HG02870 (cell line): Measurements from ENCODE around the gene TBCD.

Experiments
- ATAC-seq: cut with Tn5 transposase; IDR thresholded peaks from one replicate; pipeline ENCODE4 v1.9.1; 2021; ENCODE audit warnings: mild to moderate bottlenecking, moderate library complexity; ENCODE audit not compliant: unreplicated experiment

TBCD gene

GRCh38 chr17:82868715-82869131, 116.9 kb downstream of the TBCD start:
- ATAC-seq: no peak

GRCh38 chr17:82869536-82869935, 117.7 kb downstream of the TBCD start:
- no peak for ATAC-seq

- ATAC-seq: no peak
These were observed 118.2 kb downstream of the TBCD start for GRCh38 chr17:82870091-82870491.

- no peak for ATAC-seq
These were observed 118.7 kb downstream of the TBCD start for GRCh38 chr17:82870541-82870940.

- ATAC-seq: no peak
These were observed 119.4 kb downstream of the TBCD start for GRCh38 chr17:82871056-82871775.

GRCh38 chr17:82871776-82872561, 120.1 kb downstream of the TBCD start:
- ATAC-seq: no peak

GRCh38 chr17:82872591-82873520, 121.0 kb downstream of the TBCD start:
- ATAC-seq: no peak

- ATAC-seq: no peak
These were observed 121.7 kb downstream of the TBCD start for GRCh38 chr17:82873521-82873920.

GRCh38 chr17:82874011-82874835, 122.4 kb downstream of the TBCD start:
- no peak for ATAC-seq

- ATAC-seq: no peak
These were observed 123.6 kb downstream of the TBCD start for GRCh38 chr17:82875407-82875856.

- no peak for ATAC-seq
These were observed 124.3 kb downstream of the TBCD start for GRCh38 chr17:82876149-82876548.

- no peak for ATAC-seq
These were observed 124.9 kb downstream of the TBCD start for GRCh38 chr17:82876602-82877379.

- ATAC-seq: no peak
These were observed 126.7 kb downstream of the TBCD start for GRCh38 chr17:82878527-82878926.

GRCh38 chr17:82879241-82879640, 127.4 kb downstream of the TBCD start:
- no peak for ATAC-seq

- ATAC-seq: no peak
These were observed 128.9 kb downstream of the TBCD start for GRCh38 chr17:82880620-82881323.

GRCh38 chr17:82881324-82881823, 129.5 kb downstream of the TBCD start:
- no peak for ATAC-seq

- no peak for ATAC-seq
These were observed 130.2 kb downstream of the TBCD start for GRCh38 chr17:82881900-82882714.
